ENCODE results near the gene WNT5B.

DNA sequence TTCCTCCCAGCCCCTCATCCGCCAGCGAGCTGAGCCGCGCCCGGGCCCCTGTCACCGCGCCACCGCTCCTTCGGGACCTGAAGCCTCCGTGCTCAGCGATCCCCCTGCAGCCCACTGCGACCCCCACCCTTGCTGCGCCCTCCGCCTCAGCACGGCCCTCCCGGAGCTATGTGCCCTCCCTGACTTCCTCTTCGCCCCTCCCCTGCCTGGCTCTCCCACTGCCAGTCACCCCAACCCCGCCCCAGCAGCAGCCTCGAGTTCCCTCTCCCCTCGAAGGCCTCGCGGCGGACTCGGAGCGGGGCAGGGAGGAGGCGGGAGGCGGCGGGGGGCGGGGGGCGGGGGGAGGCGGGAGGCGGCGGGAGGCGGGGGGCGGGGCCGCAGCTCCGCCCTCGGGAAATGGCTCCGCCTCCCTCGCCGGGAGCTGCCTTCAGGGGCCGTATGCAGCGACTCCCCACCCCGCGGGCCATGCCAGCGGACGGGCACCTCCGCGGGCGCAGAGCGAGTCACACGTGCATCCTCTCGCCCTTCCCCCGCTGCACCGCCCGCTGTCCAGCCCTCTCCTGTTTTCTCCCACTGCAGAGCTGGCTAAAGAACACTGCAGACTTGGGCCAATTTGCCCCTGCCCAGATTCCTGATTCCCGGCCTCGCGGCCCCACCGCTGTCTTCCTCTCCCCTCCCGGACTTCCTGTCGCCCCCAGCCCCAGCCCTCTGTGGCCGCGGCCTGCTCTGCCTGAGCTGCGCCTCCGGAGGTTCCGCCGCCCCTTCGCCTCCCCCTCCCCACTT lies 32.7 kb downstream of the WNT5B start:
- TF ChIP-seq GATA2 (IDR thresholded peaks at IDR 0.05; ENCODE audit: low read depth, low read length) (no peak), GATA3 (IDR thresholded peaks at IDR 0.05; ENCODE audit: low read depth, low read length) (no peak)
